ENCODE data around the gene YBX1. TPM values are rescaled to one million over a fixed set of nuclear protein-coding genes. Genes with fewer than 3 reads are reported as not detected.

The YBX1 gene
- total and polyA plus RNA-seq, 2 of the 13 experiments (the other 11 are each of a cell fraction or from before 2014, with no cell fraction given), result 339 to 628 TPM

- TF ChIP-seq ZNF589 (CRISPR knock-in tag; conservative IDR thresholded peaks at IDR 0.05) (peak; percentile 73; the same call in 1 of the 2 replicates), ZNF12 (CRISPR knock-in tag; IDR thresholded peaks at IDR 0.05) (0 out of 2 replicates have a peak, but pooled peaks have one; percentile 5), HMGA1 (CRISPR knock-in tag; conservative IDR thresholded peaks at IDR 0.05) (no peak), REL (CRISPR knock-in tag; conservative IDR thresholded peaks at IDR 0.05) (0 out of 2 replicates have a peak, but pooled peaks have one; percentile 48), PCBP2 (optimal IDR thresholded peaks at IDR 0.05; ENCODE audit: low read depth, low read length, poor library complexity, severe bottlenecking) (no peak), PTBP1 (IDR thresholded peaks at IDR 0.05; ENCODE audit: low read depth, low read length, poor library complexity, severe bottlenecking) (no peak), SOX13 (IDR thresholded peaks at IDR 0.05) (no peak), SOX13 (CRISPR knock-in tag; conservative IDR thresholded peaks at IDR 0.05 in 1 of 2, IDR thresholded peaks at IDR 0.05 in 1 of 2) (peak in 1 of 2 experiments; percentile 14; a peak in 1 of 4 replicates), HOXA7 (CRISPR knock-in tag; IDR thresholded peaks at IDR 0.05) (no peak), ZNF317 (CRISPR knock-in tag; IDR thresholded peaks at IDR 0.05) (peak; percentile 51; the same call in 1 of the 2 replicates), ZC3H13 (CRISPR knock-in tag; IDR thresholded peaks at IDR 0.05) (peak; percentile 53; the same call in 1 of the 2 replicates), ZNF841 (CRISPR knock-in tag; IDR thresholded peaks at IDR 0.05; ENCODE audit: borderline replicate concordance) (no peak), ARID2 (CRISPR knock-in tag; IDR thresholded peaks at IDR 0.05; ENCODE audit: borderline replicate concordance) (no peak), ZNF431 (CRISPR knock-in tag; IDR thresholded peaks at IDR 0.05; ENCODE audit: borderline replicate concordance, low read depth) (peak; percentile 52; the same call in 1 of the 2 replicates), ZIK1 (CRISPR knock-in tag; IDR thresholded peaks at IDR 0.05; ENCODE audit: borderline replicate concordance, low read depth) (0 out of 2 replicates have a peak, but pooled peaks have one; percentile 38), ZNF143 (CRISPR knock-in tag; IDR thresholded peaks at IDR 0.05) (no peak), ZNF337 (CRISPR knock-in tag; IDR thresholded peaks at IDR 0.05; ENCODE audit: borderline replicate concordance, low read depth) (0 out of 2 replicates have a peak, but pooled peaks have one; percentile 38), ZFP82 (CRISPR knock-in tag; IDR thresholded peaks at IDR 0.05; ENCODE audit: borderline replicate concordance) (0 out of 2 replicates have a peak, but pooled peaks have one; percentile 52), AKNA (CRISPR knock-in tag; IDR thresholded peaks at IDR 0.05; ENCODE audit: borderline replicate concordance) (no peak), ZC3H4 (CRISPR knock-in tag; IDR thresholded peaks at IDR 0.05; ENCODE audit: borderline replicate concordance) (no peak), CCDC6 (CRISPR knock-in tag; IDR thresholded peaks at IDR 0.05) (no peak), ZNF839 (CRISPR knock-in tag; IDR thresholded peaks at IDR 0.05; ENCODE audit: borderline replicate concordance) (peak; percentile 69; the same call in 1 of the 2 replicates), ETV6 (CRISPR knock-in tag; conservative IDR thresholded peaks at IDR 0.05) (no peak), ZNF652 (CRISPR knock-in tag; IDR thresholded peaks at IDR 0.05; ENCODE audit: borderline replicate concordance, low read depth) (no peak), ZNF530 (CRISPR knock-in tag; IDR thresholded peaks at IDR 0.05; ENCODE audit: low read depth) (no peak), ELF4 (CRISPR knock-in tag; IDR thresholded peaks at IDR 0.05; ENCODE audit: borderline replicate concordance) (peak; percentile 73; the same call in 1 of the 2 replicates)
Observed at GRCh38 chr1:42681741-42682483, at the start of gene YBX1 (continued).

All from HepG2 (cell line).